HG03103 (cell line): ENCODE measurements around the gene LRRC34.

Experiments used
- ATAC-seq: cut with Tn5 transposase; IDR thresholded peaks from one replicate; pipeline ENCODE4 v1.9.1; 2021; ENCODE audit warnings: low read depth; ENCODE audit not compliant: unreplicated experiment

Gene LRRC34

DNA sequence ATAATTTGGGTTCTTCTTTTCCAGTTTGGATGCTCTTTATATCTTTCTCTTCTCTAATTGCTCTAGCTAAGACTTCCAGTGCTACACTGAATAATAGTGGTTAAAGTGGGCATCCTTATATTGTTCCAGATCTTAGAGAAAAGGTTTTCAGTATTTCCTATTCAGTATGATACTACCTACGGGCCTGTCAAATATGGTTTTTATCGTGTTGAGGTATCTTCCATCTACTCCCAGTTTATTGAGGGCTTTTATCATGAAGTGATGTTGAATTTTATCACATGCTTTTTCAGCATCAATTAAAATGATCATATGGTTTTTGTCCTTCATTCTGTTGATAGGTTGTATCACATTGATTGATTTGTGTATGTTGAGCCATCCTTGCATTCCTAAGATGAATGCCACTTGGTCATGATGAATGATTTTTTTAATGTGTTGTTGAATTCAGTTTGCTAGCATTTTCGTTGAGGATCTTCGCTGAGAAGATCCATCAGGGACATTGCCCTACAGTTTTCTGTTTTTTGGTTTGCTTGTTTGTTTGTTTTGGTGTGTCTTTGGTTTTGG, 3.0 kb upstream of the LRRC34 start:
- ATAC-seq: no peak

DNA sequence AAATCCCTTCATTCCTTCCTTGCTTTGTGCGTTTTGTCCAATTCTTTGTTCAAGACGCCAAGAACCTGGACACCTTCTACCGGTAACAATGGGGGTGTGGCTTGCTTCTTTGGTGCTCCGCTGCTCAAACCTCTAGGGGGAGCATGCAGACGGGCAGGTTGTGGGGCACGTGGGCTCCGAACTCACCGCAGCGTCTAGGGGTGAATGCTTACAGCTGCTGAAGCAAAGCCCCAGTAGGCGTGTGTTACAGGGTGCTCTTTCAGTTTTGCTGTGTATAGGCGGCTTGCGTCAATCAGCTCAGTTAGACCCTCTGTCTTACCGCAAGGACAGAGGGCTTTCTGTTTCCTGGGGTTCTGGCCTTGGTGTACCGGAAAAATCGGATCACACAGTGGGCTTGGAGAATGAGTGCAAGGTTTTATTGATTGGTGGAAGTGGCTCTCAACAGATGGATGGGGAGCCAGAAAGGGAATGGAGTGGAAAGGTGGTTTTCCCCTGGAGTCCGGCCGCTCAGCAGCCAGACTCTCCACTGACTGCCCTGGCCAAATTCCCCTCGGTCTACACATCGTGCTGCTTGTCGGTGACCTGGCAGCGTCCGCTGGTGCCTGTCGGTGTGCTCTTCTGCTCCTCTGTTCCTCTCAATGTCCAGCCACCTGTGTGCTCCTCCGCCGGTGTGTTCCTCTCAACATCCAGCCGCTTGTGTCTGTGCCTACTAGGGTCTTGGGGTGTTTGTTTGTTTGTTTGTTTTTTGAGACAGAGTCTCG, 1.2 kb upstream of the LRRC34 start:
- peak; percentile 86 for ATAC-seq

DNA sequence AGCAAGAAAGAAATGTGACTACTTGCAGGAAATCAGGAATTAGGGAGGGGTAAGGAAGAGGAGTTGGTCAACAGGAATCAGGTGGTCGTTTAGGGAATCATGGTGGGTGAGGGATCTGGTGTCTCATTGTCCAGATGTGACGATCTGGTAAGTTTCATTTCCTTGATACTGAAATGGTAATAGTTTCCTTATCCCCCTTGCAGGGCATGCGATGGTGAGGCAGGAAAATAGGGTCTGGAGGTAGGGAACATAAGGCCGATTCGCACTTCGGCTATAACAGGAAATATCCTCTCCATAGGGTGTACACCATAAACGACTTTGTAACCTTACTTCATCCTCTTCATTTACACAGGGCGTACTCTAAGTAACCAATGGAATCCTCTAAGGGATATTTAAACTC, 574 bp upstream of the LRRC34 start:
- ATAC-seq: no peak

DNA sequence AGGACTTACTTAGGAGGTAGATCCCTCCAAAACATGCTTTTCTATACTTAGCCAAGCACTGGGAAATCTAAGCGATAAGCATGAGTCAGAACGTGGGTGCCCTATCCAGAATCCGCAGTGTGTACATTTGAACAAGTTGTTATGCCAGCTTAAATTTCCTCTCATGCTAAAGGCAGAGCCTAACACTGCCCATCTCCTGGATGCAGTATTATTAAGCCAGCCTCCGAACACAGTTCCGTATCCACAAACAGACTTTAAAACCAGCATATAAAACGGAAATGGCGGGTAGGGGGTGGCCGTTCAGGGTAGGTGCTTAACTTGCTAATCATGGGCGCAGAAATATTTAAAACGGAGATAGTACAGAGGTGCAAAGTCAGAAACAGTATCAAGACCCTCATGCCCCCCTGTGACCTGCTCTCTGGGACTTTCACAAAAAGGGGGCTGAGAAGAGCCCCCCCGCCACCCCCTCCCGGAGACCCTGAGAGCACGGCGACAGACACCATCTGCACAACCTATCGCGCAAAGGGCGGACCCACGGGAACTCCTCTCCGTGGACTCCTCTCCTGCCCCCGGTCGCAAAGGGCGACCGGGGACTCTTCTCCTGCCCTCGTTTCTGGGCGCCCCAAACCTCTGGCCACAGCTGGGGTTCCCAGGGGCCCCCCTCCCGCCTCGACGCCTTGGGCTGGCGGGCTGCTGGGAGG, 923 bp downstream of the LRRC34 start:
- peak; percentile 12 for ATAC-seq

DNA sequence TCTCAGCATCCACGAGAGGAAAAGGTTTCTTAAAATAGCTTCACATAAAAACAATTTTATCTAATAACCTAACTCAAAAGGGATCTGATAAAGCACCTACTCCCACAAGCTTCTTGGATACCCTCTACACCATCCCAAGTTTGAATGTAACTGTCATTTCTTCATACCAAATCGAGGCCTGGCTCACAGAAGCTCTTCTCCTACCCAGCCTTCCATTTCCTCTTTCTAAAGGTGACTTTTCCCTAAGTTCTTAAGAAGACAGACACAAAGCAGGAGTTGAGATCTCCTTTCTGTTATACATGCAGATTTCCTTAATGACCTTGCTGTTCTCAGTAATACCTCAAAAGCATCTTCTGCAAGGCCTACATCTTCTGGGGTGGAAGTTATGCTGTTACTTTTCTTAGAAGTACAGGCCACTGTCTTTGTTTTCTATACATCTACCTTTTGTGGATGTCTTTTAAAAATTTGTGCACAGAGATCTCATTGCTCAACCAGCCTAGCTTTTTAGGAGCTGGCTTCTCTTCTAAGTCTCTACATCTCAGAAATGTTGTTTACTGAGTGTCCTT, 3.4 kb downstream of the LRRC34 start:
- ATAC-seq: no peak

DNA sequence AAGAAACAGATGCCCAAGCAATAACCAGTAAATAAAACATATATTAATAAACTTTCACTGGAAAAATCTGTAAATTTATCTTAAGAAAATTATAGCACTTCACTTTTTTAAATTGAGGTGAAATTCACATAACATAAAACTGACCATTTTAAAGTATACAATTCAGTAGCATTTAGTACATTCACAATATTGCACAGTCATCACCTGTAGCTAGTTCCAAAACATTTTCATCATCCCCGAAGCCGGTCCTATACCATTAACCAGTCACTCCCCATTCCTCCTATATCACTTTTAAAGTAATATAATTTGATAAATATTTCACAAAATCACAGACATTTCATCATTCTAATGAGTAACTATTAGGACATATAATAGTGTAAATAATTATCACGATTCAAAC, 8.0 kb downstream of the LRRC34 start:
- ATAC-seq: no peak

DNA sequence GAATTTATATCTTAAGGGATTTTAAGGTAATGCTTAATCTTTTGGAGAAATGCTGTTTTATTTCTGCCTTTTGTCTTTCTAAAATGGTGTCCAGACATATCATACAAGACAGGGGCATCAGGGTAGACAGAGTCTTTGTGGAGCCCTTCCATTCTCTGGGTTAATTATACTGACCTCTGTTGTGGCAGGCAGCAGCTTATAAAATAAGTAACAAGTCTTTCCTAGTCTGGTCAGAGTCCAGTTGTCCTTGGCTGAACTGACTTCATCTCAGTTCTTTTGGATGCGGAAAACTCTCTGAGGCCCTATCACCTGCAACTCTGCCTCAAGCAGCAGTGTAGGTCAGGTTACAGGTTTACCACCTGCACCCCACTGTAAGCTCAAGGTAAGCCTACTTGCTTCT, 20.3 kb downstream of the LRRC34 start:
- ATAC-seq: no peak

DNA sequence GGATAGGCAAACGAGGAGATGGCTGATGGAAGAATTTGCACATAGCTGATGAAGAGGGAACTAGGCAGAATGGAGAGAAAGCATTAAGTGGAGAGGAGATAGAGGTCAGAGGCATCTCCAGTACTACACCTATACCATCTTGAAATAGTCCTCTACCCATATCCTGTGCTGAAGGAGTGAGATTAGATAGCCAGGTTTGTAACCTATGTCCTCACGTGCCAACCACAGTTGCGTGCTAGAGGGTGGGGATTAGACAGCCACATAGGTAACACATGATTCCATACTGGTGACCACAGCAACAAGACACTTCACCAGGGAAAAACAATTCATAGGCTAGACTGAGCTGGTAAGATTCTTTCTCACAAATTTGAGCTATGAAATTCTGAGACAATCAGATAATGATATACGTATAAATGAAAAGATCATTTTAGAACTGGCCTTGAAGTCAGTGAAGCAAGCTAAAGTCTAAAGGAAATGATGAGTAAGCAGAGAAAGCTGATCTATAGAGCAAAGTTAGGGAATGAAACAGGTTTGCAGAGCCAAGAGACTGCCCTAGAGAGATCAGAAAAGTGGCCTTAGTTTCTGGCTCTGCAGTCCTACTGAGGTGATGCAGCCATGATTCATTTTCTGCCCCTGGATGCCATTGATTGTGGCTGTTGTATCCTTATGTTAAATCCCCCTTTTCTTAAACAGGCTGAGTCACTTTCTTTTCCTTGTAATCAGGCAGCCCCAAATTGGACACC, 21.8 kb downstream of the LRRC34 start:
- no peak for ATAC-seq

DNA sequence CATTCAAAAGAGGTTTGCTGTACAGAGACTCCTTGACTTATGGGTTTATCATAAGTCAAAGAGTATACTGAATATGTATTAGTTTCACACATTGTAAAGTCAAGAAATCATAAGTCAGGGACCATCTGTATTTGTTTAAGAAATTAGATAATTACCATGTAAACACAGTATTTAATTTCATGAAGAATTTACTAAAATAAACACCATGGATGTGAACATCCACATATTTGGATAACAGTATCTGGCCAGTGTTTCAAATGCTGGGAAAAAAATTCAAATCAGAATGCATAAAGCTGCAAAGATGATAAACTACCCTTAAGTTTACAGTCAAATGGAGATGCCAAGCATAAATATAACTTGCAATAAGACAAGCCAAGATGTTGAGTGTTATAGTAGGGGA, 22.5 kb downstream of the LRRC34 start:
- ATAC-seq: no peak

DNA sequence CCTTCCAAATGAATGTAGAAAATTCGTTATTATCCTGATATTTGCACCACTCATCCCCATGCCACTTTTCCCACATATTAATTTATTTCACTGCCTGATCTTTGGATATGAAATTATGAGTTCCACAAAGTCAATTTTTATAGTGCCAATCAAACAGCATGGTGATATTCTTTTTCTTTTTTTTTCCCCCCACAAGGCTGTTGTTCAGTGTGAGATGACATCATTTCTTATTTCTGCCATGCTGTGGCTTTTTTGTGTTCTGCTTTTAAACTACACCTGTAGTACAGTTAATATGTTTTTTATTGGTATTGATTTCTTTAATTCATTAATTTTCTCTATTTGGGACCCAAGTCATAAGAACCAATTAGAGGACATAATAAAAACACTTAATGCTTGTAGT, 24.9 kb downstream of the LRRC34 start:
- no peak for ATAC-seq

DNA sequence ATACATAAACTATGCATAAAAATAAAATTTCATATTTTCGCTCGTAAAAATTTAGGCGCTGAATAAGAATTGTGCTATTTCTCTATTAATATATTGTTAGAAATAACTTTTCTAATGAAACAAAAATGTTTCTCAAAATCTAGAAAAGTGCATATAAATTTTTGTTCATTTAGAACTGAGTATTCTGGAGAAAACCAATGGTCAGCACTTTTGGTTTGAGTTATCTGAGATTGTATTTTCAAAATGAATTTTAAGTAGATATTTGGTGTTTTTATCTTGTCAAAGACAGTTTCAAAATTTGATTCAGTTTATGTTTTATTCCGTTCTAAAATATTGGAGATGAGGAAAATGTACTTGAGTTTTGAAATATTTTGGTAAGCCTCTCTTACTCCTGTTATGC, 25.6 kb downstream of the LRRC34 start:
- no peak for ATAC-seq

DNA sequence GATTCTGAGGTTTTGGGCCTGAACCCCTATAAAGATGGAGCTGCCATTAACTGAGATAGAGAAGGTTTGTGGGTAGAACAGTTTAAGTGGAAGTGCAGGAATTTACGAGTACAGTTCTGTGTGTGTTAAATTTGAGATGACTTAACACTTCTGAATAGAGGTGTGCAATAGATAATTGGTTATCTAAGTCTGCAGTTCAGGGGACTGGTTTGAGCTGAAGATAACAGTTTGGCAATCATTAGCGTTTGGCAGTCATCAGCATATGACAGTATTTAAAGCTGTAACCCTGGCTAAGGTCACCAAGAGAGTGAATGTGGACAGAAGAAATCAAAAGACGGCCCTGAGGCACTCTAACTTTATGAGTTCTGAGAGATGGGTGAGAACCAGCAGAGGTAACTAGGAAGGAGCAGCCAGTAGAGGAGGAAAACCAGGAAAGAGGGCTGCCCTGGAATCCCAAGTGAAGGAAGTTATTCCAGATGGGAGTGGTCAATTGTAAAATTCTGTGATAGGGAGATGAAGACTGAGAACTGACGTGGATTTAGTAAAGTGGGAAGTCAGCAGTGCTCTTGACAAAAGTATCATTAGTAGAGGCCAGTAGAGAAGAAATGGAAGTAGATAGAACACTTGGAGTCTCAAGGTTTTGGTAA, 31.4 kb downstream of the LRRC34 start:
- ATAC-seq: no peak

DNA sequence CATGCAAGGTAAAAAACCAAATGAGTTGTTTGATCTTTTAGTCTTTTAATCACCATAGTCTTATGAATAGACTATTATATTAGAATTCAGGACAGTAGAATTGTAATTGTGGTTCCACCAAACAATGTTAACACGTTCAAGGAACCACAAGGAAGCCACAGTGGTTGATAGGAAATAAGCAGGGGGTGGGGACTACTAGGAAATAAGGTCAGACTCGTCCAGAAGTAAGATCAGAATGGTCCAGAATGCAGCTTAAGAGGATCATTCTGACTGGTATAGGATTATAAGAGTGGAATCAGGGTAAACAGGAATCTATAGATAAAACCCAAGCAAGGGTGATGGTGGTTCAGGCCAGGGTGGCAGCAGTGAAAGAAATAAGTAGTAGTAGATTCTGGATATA, 32.0 kb downstream of the LRRC34 start:
- no peak for ATAC-seq

DNA sequence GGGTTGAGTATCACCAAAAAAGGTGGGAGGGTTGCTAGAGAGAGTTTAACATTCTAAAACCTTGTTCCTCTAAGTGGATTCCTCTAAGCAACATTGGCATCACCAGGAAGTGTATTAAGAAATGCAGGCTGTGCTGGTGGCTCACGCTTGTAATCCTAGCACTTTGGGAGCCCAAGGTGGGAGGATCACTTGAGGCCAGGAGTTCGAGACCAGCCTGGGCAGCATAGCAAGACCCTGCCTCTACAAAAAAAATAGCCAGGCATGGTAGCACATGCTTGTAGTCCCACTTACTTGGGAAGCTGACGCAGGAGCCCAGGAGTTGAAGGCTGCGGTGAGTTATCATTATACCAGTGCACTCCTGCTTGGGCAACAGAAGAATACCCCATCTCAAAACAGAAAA, 34.9 kb downstream of the LRRC34 start:
- no peak for ATAC-seq

DNA sequence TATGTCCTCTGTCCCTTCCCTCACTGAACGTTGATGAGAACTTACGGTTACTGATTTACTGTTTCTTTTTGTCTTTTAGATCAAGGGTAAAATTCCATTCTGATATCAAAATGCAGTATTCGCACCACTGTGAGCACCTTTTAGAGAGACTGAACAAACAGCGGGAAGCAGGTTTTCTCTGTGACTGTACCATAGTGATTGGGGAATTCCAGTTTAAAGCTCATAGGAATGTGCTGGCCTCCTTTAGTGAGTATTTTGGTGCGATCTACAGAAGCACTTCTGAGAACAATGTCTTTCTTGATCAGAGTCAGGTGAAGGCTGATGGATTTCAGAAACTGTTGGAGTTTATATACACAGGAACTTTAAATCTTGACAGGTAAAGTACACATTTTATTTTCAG, 38.5 kb downstream of the LRRC34 start:
- ATAC-seq: no peak

DNA sequence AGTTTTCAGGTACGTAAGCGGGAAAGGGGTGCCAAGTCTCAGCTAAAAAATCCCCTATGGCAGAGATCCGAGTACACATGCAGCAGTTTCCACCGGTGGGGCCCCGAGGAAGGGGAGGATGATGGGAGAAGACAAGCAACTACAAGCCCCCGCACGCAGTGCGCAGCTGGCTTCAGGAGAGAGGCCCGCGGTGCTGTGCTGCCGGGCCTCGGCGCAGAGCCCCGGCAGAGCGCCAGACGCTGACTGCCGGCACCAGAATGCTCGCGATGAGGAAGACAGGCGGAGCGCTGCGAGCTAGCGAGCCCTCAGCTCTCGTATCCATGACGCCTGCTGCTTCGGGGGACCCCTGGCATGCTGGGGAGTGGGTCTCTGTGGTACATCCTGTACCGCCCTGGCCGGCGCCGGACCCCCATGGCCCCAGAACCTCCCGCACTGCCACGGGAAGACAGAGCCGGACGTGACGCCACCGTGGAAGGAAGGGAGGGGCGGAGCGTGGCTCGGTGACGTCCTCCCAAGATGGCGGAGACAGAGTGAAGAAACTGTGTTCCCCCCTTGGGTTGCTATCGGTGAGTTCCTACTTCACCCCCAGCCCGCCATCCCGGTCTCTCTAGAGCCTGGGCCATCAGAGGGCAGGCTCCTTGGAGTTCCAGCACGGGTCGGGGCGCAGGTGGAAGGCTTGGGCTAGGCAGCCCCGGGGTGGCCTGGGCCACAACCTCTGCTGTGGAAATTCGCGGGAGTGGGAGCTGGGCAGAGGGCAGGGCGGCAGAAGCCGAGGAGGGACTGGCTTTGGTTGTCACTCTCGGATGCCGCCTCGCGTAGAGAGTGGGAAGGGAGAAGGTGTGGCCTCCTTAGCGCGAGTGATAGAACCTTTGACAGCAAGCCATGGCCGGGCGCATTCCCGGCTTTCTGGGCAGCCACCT, 39.5 kb downstream of the LRRC34 start, which contains the start of gene MYNN:
Gene MYNN, plus strand, starts transcription at position 500 of the 920 bp plus-strand sequence. CDS start 900 bp downstream, outside the sequence.
- peak; percentile 73 for ATAC-seq

DNA sequence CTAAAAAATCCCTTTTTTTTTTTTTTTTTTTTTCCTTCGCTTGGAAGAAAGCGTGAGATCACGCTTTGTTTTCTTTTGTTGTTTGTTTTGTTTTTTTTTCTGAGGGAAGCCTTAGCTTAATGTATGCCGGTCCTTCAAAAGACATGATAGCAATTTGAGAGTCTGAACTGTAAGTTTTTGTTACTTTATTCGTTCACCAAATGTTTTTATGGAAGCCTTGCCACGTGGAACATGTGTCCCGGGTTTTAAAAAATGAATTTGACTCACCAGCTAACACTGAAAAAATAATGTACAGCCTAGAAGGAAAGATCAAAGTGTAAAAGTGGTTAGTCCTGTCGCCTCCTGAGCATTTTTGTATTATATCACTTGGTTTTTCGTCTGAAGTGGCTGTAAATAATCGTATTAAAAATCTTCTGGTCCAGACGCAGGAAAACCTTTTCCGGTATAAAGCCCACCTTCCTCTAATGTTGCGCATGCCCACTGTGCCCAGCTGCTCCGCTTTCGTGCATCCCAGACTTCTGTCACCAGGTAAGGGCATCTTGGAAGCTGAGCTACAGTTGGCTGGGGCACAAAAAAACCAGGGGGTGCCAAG, 40.3 kb downstream of the LRRC34 start:
- ATAC-seq: peak; percentile 8

DNA sequence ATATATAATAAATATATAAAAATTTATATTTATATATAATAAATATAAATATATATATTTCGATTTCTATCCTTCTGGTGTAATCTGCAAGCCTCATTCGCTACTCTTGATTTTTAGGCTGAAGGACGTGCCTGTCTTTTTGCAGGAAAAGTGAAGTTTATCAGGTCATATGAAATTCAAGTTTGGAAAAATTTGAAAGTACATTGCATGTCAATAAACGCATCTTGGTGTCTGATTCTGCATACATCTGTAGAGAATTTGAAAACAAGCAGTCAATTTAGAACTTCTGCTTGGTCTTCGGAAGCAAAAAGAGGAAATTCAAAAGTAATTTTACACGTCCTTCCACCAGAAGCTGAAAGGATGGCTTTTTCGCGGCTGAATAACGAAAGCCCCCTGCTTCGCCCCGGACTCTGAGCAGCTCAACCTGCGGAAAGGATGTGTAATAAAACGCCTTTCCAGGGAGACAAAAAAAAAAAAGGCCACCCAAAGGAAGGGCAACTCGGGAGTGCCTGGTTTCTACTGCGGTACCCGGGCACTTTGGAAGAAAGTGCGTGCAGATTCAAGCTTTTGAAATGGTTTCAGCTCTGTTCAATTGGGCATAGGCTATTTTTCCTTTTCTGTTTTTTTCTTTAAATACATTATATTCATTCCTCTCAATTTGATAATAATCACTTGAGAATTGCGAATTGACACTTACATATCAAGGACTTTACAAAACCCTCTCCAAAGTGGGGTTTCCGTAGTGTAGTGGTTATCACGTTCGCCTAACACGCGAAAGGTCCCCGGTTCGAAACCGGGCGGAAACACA, 41.0 kb downstream of the LRRC34 start:
- no peak for ATAC-seq
